Astrocyte of the spinal cord (primary cell): ENCODE data around the gene SAV1.

ENCODE experiments used
- DNase-seq: peaks from one replicate; pipeline ENCODE4 v3.0.0; 2011; ENCODE audit warnings: low read depth, low spot score
- H3K4me3 ChIP-seq: 2 replicates; pipeline ENCODE4 v1.5.1; 2011; ENCODE audit warnings: low read depth, mild to moderate bottlenecking, low read length, moderate library complexity
- in situ Hi-C: cut with HindIII; loops from 2 replicates; pipeline ENCODE4 v1.10.0; 2017; ENCODE audit warnings: low sequenced_read_pairs
- TF ChIP-seq, protein P1 (sequence below): IDR thresholded peaks from 2 replicates; pipeline ENCODE4 v1.5.1; 2012; ENCODE audit warnings: low read depth, mild to moderate bottlenecking, low read length, inconsistent platforms

The SAV1 gene

DNA sequence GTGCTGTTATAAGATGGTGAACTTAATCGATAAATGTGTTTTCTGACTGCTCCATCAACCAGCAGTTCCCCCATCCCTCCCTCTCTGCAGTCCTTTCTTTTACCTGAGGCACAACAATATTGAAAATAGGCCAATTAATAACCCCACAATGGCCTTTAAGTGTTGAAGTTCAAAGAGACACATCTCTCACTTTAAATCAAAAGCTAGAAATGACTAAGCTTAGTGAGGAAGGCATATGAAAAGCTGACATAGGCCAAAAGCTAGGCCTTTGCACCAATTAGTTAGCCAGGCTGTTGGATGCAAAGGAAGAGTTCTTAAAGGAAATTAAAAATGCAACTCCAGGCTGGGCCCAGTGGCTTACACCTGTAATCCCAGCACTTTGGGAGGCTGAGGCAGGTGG, 43.7 kb downstream of the SAV1 start:
- H3K4me3 ChIP-seq = no peak overlapping the region
- TF ChIP-seq, protein P1, sequence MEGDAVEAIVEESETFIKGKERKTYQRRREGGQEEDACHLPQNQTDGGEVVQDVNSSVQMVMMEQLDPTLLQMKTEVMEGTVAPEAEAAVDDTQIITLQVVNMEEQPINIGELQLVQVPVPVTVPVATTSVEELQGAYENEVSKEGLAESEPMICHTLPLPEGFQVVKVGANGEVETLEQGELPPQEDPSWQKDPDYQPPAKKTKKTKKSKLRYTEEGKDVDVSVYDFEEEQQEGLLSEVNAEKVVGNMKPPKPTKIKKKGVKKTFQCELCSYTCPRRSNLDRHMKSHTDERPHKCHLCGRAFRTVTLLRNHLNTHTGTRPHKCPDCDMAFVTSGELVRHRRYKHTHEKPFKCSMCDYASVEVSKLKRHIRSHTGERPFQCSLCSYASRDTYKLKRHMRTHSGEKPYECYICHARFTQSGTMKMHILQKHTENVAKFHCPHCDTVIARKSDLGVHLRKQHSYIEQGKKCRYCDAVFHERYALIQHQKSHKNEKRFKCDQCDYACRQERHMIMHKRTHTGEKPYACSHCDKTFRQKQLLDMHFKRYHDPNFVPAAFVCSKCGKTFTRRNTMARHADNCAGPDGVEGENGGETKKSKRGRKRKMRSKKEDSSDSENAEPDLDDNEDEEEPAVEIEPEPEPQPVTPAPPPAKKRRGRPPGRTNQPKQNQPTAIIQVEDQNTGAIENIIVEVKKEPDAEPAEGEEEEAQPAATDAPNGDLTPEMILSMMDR = no peak
- DNase-seq = no peak
- in situ Hi-C loops = no loop called here

DNA sequence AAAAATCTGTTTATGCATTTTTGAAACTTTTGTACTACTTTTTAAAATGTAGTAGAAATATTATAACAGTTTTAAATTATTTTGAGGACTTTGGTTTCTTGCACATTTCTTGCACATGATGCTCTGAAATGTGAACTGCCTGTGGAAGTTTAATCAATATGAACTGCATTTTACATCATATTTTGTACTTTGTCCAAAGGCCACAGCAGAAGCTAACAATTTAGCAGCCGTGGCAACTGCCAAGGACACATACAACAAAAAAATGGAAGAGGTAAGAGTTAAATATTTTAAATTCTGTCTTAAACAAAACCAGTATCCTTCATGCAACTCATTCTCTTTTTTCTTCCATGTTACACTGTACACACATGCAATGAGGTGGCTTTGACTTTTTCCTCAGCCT, 45.1 kb downstream of the SAV1 start:
- in situ Hi-C loops = no loop called here
- no peak overlapping the region for H3K4me3 ChIP-seq
- no peak for DNase-seq
- TF ChIP-seq, protein P1 = no peak

DNA sequence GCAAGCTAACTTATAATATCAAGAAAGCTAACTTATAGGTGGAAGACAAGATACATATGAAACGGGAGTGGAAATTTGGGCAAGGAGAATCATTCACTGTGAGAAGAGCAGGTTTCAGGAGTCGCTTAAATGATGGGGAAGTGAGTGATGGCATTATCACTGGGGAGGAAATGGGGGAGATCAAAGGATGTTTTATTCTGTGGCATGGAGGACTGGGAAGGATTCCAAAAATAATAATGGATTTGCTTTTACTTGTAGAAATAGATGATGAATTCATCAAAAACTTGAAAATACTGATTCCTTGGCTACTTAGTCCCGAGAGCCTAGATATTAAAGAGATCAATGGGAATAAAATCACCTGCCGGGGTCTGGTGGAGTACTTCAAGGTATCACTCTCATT, 47.8 kb downstream of the SAV1 start:
- in situ Hi-C loops = no loop called here
- TF ChIP-seq, protein P1 = no peak
- DNase-seq = peak; percentile 26
- no peak overlapping the region for H3K4me3 ChIP-seq

DNA sequence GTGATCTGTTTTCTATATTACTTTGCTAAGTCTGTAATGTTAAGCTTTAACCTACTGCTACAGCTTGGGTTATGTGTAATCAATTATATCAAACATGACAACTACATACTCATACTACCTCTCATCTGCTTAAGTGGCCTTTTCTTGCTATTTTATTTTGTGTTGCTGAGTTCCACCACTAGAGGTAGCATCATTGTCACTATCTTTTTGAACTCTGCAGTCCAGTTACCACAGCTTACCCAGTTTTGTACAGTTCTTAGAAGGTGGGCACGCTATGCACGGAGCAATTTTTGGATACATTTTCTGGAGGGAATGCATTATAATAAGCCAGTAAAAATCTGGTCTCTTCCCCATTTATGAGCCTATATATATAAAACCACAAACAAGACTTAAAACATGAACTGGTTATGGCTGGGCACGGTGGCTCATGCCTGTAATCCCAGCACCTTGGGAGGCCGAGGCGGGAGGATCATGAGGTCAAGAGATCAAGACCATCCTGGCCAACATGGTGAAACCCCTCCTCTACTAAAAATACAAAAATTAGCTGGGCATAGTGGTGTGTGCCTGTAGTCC, 48.5 kb downstream of the SAV1 start:
- in situ Hi-C loops = no loop called here
- H3K4me3 ChIP-seq = no peak overlapping the region
- TF ChIP-seq, protein P1 = peak; percentile 73
- DNase-seq = peak; percentile 64

DNA sequence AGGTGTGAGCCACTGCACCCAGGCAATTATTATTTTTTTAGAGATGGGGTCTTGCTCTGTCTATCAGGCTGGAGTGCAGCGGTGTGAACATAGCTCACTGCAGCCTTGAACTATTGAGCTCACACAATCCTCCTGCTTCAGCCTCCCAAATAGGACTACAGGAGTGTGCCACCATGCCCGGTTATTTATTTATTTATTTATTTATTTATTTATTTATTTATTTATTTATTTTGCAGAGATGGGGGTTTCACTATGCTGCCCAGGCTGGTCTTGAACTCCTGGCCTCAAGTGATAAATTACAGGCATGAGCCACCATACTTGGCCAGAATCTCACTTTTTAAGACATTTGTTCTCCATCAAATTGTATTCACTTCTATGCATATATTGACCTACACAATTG, 51.8 kb downstream of the SAV1 start:
- in situ Hi-C loops = no loop called here
- TF ChIP-seq, protein P1 = no peak

DNA sequence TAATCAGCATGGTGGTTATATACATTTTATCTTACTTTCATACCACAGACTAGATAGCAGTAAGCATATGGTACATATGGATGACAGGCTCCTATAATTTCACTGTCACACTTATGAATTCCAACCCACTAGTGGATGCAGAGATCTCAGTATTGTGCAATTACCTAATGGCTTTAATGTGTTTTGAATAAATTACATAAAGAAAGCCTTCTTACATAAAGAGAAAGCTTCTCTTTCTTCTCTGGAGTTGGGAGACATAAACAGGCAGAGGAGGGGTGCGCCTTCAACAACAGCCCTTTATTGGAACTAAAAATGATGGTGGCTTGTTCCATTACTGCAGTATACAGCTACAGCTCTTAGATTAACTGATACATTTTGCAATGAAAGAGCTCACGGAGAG, 52.6 kb downstream of the SAV1 start:
- no peak for DNase-seq
- in situ Hi-C loops = no loop called here
- no peak overlapping the region for H3K4me3 ChIP-seq
- TF ChIP-seq, protein P1 = no peak

More for the DNA sequence above, 51.8 kb downstream of the SAV1 start:
- no peak for DNase-seq
- no peak overlapping the region for H3K4me3 ChIP-seq

DNA sequence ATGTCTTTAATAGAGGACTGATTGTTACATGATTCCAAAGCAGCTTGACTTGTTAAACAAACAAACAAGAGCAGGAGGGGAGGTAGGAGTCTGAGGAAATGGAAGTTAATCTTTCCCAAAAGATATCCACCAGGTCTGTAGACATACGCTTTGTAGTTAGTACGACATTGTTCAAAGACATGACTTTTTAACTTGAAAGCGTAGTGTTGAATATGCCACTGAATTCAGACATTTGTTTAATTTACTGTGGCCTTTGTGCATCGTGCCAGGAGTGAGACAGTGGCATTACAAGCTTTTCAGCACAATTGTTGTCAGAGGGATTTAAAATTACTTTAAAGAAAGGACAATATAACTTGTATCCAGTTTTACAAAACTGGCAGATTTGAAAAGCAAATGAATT, 53.0 kb downstream of the SAV1 start:
- in situ Hi-C loops = no loop called here
- DNase-seq = no peak
- TF ChIP-seq, protein P1 = no peak
- no peak overlapping the region for H3K4me3 ChIP-seq
